Suprapubic skin (tissue), 4 donors: ENCODE data around the gene ETNK2.

Experiments used
- POLR2A ChIP-seq, 2 donors: fragments of 450-650 bp; IDR thresholded peaks; one replicate each; pipeline ENCODE4 v1.6.1; 2017; ENCODE audit warnings: antibody characterized with exemption in 2 of 2, mild to moderate bottlenecking in 2 of 2, moderate library complexity in 2 of 2
- POLR2AphosphoS5 ChIP-seq, 3 donors: sonication (generic); formaldehyde crosslinking; IDR thresholded peaks; one replicate each; pipeline ENCODE4 v1.6.1; 2017; ENCODE audit warnings: antibody characterized with exemption in 3 of 3
- TF ChIP-seq, protein P1 (sequence below), 2 donors: fragments of 200-600 bp in 1 of 2; fragments of 450-650 bp in 1 of 2; sonication (generic) in 1 of 2; IDR thresholded peaks; one replicate each; pipeline ENCODE4 v1.5.1; 2016 to 2019; ENCODE audit warnings: antibody characterized with exemption in 2 of 2, mild to moderate bottlenecking in 1 of 2, moderate library complexity in 1 of 2

DNA sequence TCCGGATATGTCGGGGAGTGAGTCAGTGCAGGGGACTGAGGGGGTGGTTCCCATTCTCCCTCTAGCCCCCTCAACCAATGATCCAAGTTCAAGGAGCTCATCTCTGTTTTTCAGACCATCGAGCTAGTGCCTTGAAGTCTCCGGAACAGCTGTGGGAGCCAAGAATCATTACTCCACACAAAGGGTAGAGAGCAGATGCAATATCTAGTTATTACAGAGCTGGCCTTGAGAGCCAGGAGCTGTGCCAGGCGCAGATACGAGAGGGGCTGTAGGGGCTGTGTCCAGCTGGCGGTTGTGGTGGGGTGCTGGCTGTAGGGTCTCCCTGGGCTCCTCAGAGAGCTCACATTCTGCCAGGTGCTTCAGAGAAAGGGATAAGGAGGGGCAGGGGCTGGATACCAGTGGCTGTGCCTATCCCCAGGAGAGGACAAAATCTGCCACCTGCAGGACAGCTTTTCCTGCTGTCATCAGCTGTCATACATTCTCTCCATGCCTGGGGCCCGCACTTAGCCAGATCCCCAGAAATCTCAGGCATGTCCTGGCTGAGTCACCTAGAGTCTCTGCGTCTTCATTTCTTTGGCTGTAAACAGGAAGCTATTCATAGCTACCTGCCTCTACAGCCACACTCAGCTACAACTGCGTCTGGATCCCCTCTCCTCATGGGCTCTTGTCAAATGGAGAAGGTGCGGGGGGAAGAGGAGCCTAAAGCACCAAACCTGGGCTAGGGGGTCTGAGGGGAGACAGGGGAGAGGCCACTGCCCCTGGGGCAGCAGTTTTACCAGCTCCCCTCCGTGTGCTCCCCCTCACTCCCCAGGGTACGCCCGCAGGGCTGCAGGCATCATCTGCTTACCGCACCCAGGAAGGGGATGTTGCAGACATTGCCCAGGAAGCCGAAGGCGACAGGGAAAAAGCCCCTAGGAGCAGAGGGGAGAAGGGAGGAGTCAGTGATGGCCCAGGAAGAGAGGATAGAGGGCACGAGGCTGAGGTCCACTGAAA lies 46.8 kb upstream of the ETNK2 start:
- TF ChIP-seq POLR2A (IDR thresholded peaks at IDR 0.05) (no peak), POLR2AphosphoS5 (IDR thresholded peaks at IDR 0.05) (no peak)
- TF ChIP-seq, protein P1, sequence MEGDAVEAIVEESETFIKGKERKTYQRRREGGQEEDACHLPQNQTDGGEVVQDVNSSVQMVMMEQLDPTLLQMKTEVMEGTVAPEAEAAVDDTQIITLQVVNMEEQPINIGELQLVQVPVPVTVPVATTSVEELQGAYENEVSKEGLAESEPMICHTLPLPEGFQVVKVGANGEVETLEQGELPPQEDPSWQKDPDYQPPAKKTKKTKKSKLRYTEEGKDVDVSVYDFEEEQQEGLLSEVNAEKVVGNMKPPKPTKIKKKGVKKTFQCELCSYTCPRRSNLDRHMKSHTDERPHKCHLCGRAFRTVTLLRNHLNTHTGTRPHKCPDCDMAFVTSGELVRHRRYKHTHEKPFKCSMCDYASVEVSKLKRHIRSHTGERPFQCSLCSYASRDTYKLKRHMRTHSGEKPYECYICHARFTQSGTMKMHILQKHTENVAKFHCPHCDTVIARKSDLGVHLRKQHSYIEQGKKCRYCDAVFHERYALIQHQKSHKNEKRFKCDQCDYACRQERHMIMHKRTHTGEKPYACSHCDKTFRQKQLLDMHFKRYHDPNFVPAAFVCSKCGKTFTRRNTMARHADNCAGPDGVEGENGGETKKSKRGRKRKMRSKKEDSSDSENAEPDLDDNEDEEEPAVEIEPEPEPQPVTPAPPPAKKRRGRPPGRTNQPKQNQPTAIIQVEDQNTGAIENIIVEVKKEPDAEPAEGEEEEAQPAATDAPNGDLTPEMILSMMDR (IDR thresholded peaks at IDR 0.05), result no peak
